Liver (tissue), 9 donors: ENCODE results near the gene C1orf52. TPM values are rescaled to one million over a fixed set of nuclear protein-coding genes. Genes with fewer than 3 reads are reported as not detected.

Experiments
- DNase-seq: peaks from one replicate; pipeline ENCODE4 v3.0.0-alpha.2; 2017; ENCODE audit warnings: low spot score
- H3K27ac ChIP-seq, 2 donors: one replicate each; pipeline ENCODE4 v1.7.0; 2013; ENCODE audit warnings: inconsistent platforms in 2 of 2, low read length in 2 of 2, control low read depth in 1 of 2, low read depth in 1 of 2, mild to moderate bottlenecking in 1 of 2
- H3K27me3 ChIP-seq, 4 donors: one replicate each; pipeline versions ENCODE4 v1.6.1 to v1.7.0; 2013; ENCODE audit warnings: low read length in 3 of 4, inconsistent platforms in 1 of 4, mild to moderate bottlenecking in 1 of 4, moderate library complexity in 1 of 4; ENCODE audit not compliant: control insufficient read depth in 4 of 4, insufficient read depth in 4 of 4
- H3K36me3 ChIP-seq, 4 donors: one replicate each; pipeline versions ENCODE4 v1.6.1 to v1.7.0; 2013; ENCODE audit warnings: low read length in 3 of 4, mild to moderate bottlenecking in 3 of 4, low read depth in 1 of 4, moderate library complexity in 1 of 4; ENCODE audit not compliant: control insufficient read depth in 4 of 4, insufficient read depth in 3 of 4
- H3K4me1 ChIP-seq, 4 donors: one replicate each; pipeline versions ENCODE4 v1.6.1 to v1.7.0; 2013; ENCODE audit warnings: low read length in 3 of 4, mild to moderate bottlenecking in 3 of 4, moderate library complexity in 1 of 4; ENCODE audit not compliant: control insufficient read depth in 4 of 4, insufficient read depth in 4 of 4
- H3K4me3 ChIP-seq, 3 donors: one replicate each; pipeline versions ENCODE4 v1.6.1 to v1.7.0; 2013; ENCODE audit warnings: low read length in 3 of 3, control low read depth in 1 of 3, low read depth in 1 of 3, mild to moderate bottlenecking in 1 of 3
- H3K9ac ChIP-seq, 2 donors: one replicate each; pipeline ENCODE4 v1.7.0; 2013; ENCODE audit warnings: low read length in 2 of 2, mild to moderate bottlenecking in 2 of 2, moderate library complexity in 2 of 2, control low read depth in 1 of 2, low read depth in 1 of 2
- H3K9me3 ChIP-seq, 4 donors: one replicate each; pipeline versions ENCODE4 v1.6.1 to v1.7.0; 2013; ENCODE audit warnings: low read length in 3 of 4; ENCODE audit not compliant: control insufficient read depth in 4 of 4
- ATF3 ChIP-seq: IDR thresholded peaks from 2 replicates; pipeline ENCODE4 v1.6.1; 2016; ENCODE audit warnings: antibody characterized with exemption
- CTCF ChIP-seq: fragments of 150-350 bp; IDR thresholded peaks from 2 replicates; pipeline ENCODE4 v1.5.1; 2017; ENCODE audit warnings: improper control_type of control experiment, low read depth, low read length; ENCODE audit not compliant: missing input control
- EGR1 ChIP-seq, 2 donors: IDR thresholded peaks; 2 replicates each; pipeline ENCODE4 v1.6.1; 2016 to 2018; ENCODE audit warnings: antibody characterized with exemption in 2 of 2, low read depth in 2 of 2
- FOXA1 ChIP-seq: IDR thresholded peaks from 2 replicates; pipeline ENCODE4 v1.6.1; 2016; ENCODE audit warnings: antibody characterized with exemption
- FOXA2 ChIP-seq: IDR thresholded peaks from 2 replicates; pipeline ENCODE4 v1.6.1; 2016; ENCODE audit warnings: antibody characterized with exemption
- GABPA ChIP-seq, 2 donors: IDR thresholded peaks in 1 of 2; conservative IDR thresholded peaks in 1 of 2; 2 replicates each; pipeline ENCODE4 v1.6.1; 2016; ENCODE audit warnings: antibody characterized with exemption in 2 of 2, mild to moderate bottlenecking in 1 of 2, moderate library complexity in 1 of 2
- HNF4A ChIP-seq, 2 donors: conservative IDR thresholded peaks; 2 replicates each; pipeline ENCODE4 v1.6.1; 2016; ENCODE audit warnings: antibody characterized with exemption in 2 of 2, mild to moderate bottlenecking in 2 of 2
- HNF4G ChIP-seq: IDR thresholded peaks from 2 replicates; pipeline ENCODE4 v1.6.1; 2016; ENCODE audit warnings: antibody characterized with exemption
- JUND ChIP-seq, 2 donors: IDR thresholded peaks; 2 replicates each; pipeline ENCODE4 v1.6.1; 2016; ENCODE audit warnings: antibody characterized with exemption in 2 of 2
- MAX ChIP-seq: IDR thresholded peaks from 2 replicates; pipeline ENCODE4 v1.6.1; 2016; ENCODE audit warnings: antibody characterized with exemption
- NR2F2 ChIP-seq: IDR thresholded peaks from 2 replicates; pipeline ENCODE4 v1.6.1; 2016; ENCODE audit warnings: antibody characterized with exemption
- RAD21 ChIP-seq, 2 donors: IDR thresholded peaks; 2 replicates each; pipeline ENCODE4 v1.6.1; 2016; ENCODE audit warnings: antibody characterized with exemption in 2 of 2, mild to moderate bottlenecking in 2 of 2
- RXRA ChIP-seq, 2 donors: IDR thresholded peaks; 2 replicates each; pipeline ENCODE4 v1.6.1; 2017 to 2018; ENCODE audit warnings: antibody characterized with exemption in 2 of 2, mild to moderate bottlenecking in 1 of 2
- SP1 ChIP-seq: IDR thresholded peaks from 2 replicates; pipeline ENCODE4 v1.6.1; 2018; ENCODE audit warnings: antibody characterized with exemption, mild to moderate bottlenecking
- TAF1 ChIP-seq: conservative IDR thresholded peaks from 2 replicates; pipeline ENCODE4 v1.6.1; 2016; ENCODE audit warnings: antibody characterized with exemption, mild to moderate bottlenecking
- YY1 ChIP-seq: IDR thresholded peaks from 2 replicates; pipeline ENCODE4 v1.6.1; 2016; ENCODE audit warnings: antibody characterized with exemption, mild to moderate bottlenecking
- ZBTB33 ChIP-seq: IDR thresholded peaks from 2 replicates; pipeline ENCODE4 v1.6.1; 2016; ENCODE audit warnings: antibody characterized with exemption
- WGBS: extraction: QIAGEN DNeasy Blood & Tissue Kit; methylation state at CpG from one replicate; pipeline ENCODE4 v1.1.7; 2013; 5-methylcytosine and 5-hydroxymethylcytosine counted together
- polyA plus RNA-seq, 2 donors: library from polyadenylated mRNA; stranded (reverse) in 1 of 2; unstranded in 1 of 2; fragments of 200-250 nt in 1 of 2; fragments of >200 nt in 1 of 2; fragmentation: Nextera tagmentation in 1 of 2; extraction: Ambion mirVana in 1 of 2; gene quantifications; one replicate each; pipeline versions ENCODE4 v1.2.1 to v1.2.3, GENCODE V29; 2013 to 2015
- total RNA-seq, 2 donors: library from RNA; depleted of rRNA; stranded (reverse); fragments of >200 nt; gene quantifications; one replicate each; pipeline ENCODE4 v1.2.3, GENCODE V29; 2014
- TF ChIP-seq, protein P1 (sequence below): IDR thresholded peaks from 2 replicates; pipeline ENCODE4 v1.6.1; 2016; ENCODE audit warnings: antibody characterized with exemption, mild to moderate bottlenecking
- donor health status: healthy.
- donor health status: healthy.
- donor health status: healthy.
- donor health status: healthy.
- donor health status: healthy.

C1orf52 gene
- total and polyA plus RNA-seq, 4 donors = 6.1 to 10.9 (median 7.3) TPM

- Histone ChIP-seq H3K4me1 (no peaks in the 10 kb centered on the region), H3K36me3 (no peaks in the 10 kb centered on the region), H3K27ac (no peak overlapping the region), H3K4me3 (no peak overlapping the region), H3K27me3 (no peaks in the 10 kb centered on the region), H3K9me3 (no peaks in the 10 kb centered on the region), H3K9ac (no peak overlapping the region)
- no peak for DNase-seq
- TF ChIP-seq HNF4G (no peak), CTCF (no peak), JUND (IDR thresholded peaks at IDR 0.05) (no peak), FOXA1 (no peak), NR2F2 (no peak), GABPA (IDR thresholded peaks at IDR 0.05 in 1 of 2, conservative IDR thresholded peaks at IDR 0.05 in 1 of 2) (no peak), SP1 (no peak), TAF1 (no peak), MAX (no peak), HNF4A (conservative IDR thresholded peaks at IDR 0.05) (no peak), YY1 (no peak), RXRA (IDR thresholded peaks at IDR 0.05) (no peak), FOXA2 (no peak), RAD21 (IDR thresholded peaks at IDR 0.05) (no peak), ZBTB33 (no peak), EGR1 (IDR thresholded peaks at IDR 0.05; ENCODE audit: low read depth in 2 of 2) (no peak), ATF3 (no peak)
- TF ChIP-seq, protein P1, sequence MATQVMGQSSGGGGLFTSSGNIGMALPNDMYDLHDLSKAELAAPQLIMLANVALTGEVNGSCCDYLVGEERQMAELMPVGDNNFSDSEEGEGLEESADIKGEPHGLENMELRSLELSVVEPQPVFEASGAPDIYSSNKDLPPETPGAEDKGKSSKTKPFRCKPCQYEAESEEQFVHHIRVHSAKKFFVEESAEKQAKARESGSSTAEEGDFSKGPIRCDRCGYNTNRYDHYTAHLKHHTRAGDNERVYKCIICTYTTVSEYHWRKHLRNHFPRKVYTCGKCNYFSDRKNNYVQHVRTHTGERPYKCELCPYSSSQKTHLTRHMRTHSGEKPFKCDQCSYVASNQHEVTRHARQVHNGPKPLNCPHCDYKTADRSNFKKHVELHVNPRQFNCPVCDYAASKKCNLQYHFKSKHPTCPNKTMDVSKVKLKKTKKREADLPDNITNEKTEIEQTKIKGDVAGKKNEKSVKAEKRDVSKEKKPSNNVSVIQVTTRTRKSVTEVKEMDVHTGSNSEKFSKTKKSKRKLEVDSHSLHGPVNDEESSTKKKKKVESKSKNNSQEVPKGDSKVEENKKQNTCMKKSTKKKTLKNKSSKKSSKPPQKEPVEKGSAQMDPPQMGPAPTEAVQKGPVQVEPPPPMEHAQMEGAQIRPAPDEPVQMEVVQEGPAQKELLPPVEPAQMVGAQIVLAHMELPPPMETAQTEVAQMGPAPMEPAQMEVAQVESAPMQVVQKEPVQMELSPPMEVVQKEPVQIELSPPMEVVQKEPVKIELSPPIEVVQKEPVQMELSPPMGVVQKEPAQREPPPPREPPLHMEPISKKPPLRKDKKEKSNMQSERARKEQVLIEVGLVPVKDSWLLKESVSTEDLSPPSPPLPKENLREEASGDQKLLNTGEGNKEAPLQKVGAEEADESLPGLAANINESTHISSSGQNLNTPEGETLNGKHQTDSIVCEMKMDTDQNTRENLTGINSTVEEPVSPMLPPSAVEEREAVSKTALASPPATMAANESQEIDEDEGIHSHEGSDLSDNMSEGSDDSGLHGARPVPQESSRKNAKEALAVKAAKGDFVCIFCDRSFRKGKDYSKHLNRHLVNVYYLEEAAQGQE = no peak
These were observed 42.8 kb downstream of the C1orf52 start for GRCh38 chr1:85216697-85217096.

GRCh38 chr1:85214654-85215053 is 44.8 kb downstream of the C1orf52 start:
- 75% methylated on average over 5 of the region's 5 CpGs for WGBS
- Histone ChIP-seq H3K27ac (no peak overlapping the region), H3K9ac (no peak overlapping the region), H3K4me3 (no peak overlapping the region), H3K4me1 (no peaks in the 10 kb centered on the region), H3K36me3 (no peaks in the 10 kb centered on the region), H3K9me3 (no peaks in the 10 kb centered on the region), H3K27me3 (no peaks in the 10 kb centered on the region)
- TF ChIP-seq NR2F2 = no peak
- no peak for TF ChIP-seq RXRA (IDR thresholded peaks at IDR 0.05)
- TF ChIP-seq ATF3 = no peak
- TF ChIP-seq FOXA2 = no peak
- no peak for TF ChIP-seq HNF4G
- TF ChIP-seq HNF4A (conservative IDR thresholded peaks at IDR 0.05) = no peak
- no peak for TF ChIP-seq SP1
- TF ChIP-seq TAF1 = no peak
- no peak for DNase-seq
